ENCODE results near the gene SLC38A6. TPM values are rescaled to one million over a fixed set of nuclear protein-coding genes. Genes with fewer than 3 reads are reported as not detected.

SLC38A6 gene
- total RNA-seq, 1 donor from 2014 or later = 63.5 TPM

Small RNAs within 50 kb of the gene (small RNA-seq; reads per million reads assigned to genes)
- gene RNU6-398P = not detected

Other genes with a start within 250 kb of the SLC38A6 start
- 91.9 TPM for gene MNAT1, start 246.5 kb upstream of the SLC38A6 start, total RNA-seq
- 22.6 TPM for gene TRMT5, start 166 bp upstream of the SLC38A6 start, total RNA-seq

Data from occipital lobe (tissue), 2 donors.